GM23338 (cell line): ENCODE measurements around the gene DAP3.

Source experiments
- EZH2 ChIP-seq: fragments of 200-600 bp; sonication (generic); IDR thresholded peaks from one replicate; pipeline ENCODE4 v1.8.0; 2017; ENCODE audit warnings: antibody characterized with exemption, mild to moderate bottlenecking, low read depth; ENCODE audit not compliant: unreplicated experiment
- POLR2AphosphoS5 ChIP-seq: IDR thresholded peaks from 2 replicates; pipeline ENCODE4 v1.6.1; 2016; ENCODE audit warnings: antibody characterized with exemption, low read depth
- TF ChIP-seq, protein P1 (sequence below), 2 experiments: fragments of 200-600 bp in 1 of 2; sonication (generic) in 1 of 2; conservative IDR thresholded peaks; 2 replicates each; pipeline versions ENCODE4 v1.5.1 to v1.6.1; 2016 to 2017; ENCODE audit warnings: antibody characterized with exemption in 2 of 2, low read depth in 2 of 2, mild to moderate bottlenecking in 2 of 2, moderate library complexity in 1 of 2

DNA sequence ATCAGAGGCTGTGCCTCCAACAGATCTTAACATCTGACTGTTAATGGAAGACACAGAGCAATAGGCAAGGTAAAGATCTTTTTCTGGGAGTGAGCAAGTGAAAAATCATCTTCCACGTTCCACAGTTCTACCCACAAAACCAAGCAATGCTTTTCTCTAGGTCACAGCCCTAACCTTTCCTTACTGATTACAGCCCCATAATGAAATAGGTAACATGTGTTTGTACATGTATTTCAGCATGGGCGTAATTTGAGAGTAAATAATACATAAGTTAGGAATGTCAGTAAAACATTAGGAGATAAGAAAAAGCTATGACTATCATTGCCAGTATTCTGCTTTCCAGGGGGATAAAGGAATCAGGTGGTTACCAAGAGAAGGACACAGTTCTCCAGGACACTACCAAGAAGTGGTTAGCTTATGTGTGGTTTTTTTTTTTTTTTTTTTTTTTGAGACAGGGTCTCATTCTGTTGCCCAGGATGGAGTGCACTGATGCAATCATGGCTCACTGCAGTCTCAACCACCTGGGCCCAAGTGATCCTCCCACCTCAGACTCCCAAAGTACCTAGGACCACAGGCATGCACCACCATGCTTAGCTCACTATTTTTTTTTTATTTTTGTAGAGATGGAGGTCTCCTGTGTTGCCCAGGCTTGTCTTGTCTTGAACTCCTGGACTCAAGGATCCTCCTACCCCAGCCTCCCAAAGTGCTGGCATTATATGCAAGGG lies 72.0 kb downstream of the DAP3 start:
- TF ChIP-seq, protein P1, sequence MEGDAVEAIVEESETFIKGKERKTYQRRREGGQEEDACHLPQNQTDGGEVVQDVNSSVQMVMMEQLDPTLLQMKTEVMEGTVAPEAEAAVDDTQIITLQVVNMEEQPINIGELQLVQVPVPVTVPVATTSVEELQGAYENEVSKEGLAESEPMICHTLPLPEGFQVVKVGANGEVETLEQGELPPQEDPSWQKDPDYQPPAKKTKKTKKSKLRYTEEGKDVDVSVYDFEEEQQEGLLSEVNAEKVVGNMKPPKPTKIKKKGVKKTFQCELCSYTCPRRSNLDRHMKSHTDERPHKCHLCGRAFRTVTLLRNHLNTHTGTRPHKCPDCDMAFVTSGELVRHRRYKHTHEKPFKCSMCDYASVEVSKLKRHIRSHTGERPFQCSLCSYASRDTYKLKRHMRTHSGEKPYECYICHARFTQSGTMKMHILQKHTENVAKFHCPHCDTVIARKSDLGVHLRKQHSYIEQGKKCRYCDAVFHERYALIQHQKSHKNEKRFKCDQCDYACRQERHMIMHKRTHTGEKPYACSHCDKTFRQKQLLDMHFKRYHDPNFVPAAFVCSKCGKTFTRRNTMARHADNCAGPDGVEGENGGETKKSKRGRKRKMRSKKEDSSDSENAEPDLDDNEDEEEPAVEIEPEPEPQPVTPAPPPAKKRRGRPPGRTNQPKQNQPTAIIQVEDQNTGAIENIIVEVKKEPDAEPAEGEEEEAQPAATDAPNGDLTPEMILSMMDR (conservative IDR thresholded peaks at IDR 0.05; ENCODE audit: low read depth in 2 of 2), result no peak
- TF ChIP-seq EZH2 (no peak), POLR2AphosphoS5 (no peak)
